IMR-90 (cell line): ENCODE data around the gene MIEF1. TPM values are rescaled to one million over a fixed set of nuclear protein-coding genes. Genes with fewer than 3 reads are reported as not detected.

ENCODE experiments used
- ATAC-seq: fragments of 200-7000 bp; cut with Tn5 transposase; 2 replicates; pipeline ENCODE4 v1.9.1; 2020; ENCODE audit warnings: low read depth, mild to moderate bottlenecking, moderate library complexity
- BruUV-seq: library from RNA; stranded (reverse); fragments of 400-500 nt; replicated peaks from 2 replicates; lab custom pipeline; 2021; lab: Mats Ljungman, UMichigan
- CTCF ChIA-PET: fragments of 300-600 bp; formaldehyde crosslinking; extraction: SDS; loops from one replicate; lab custom pipeline; 2021; ENCODE audit warnings: antibody characterized with exemption; lab: Yijun Ruan, JAX
- POLR2A ChIA-PET: fragments of 300-600 bp; sonication (Branson Sonifier 250); formaldehyde crosslinking; loops from one replicate; lab custom pipeline; 2022; ENCODE audit warnings: antibody characterized with exemption; ENCODE audit not compliant: unreplicated experiment; lab: Charles Lee
- DNase-seq: peaks from one replicate; pipeline ENCODE4 v3.0.0; 2013
- H2AFZ ChIP-seq: replicated peaks from 2 replicates; pipeline ENCODE3; 2013; ENCODE audit warnings: low read length, mild to moderate bottlenecking; ENCODE audit not compliant: poor library complexity
- H2AK5ac ChIP-seq: 2 replicates; pipeline ENCODE4 v1.6.1; 2013; ENCODE audit warnings: low read depth, low read length, inconsistent platforms
- H2AK9ac ChIP-seq: replicated peaks from 2 replicates; pipeline ENCODE3; 2013; ENCODE audit warnings: mild to moderate bottlenecking, low read depth, low read length, moderate library complexity; ENCODE audit not compliant: poor library complexity
- H2BK120ac ChIP-seq: 2 replicates; pipeline ENCODE4 v1.6.1; 2013; ENCODE audit warnings: low read depth, low read length, inconsistent platforms
- H2BK15ac ChIP-seq: 3 replicates; pipeline ENCODE4 v1.6.1; 2013; ENCODE audit warnings: low read depth, low read length, inconsistent platforms
- H2BK20ac ChIP-seq: 2 replicates; pipeline ENCODE4 v1.6.1; 2013; ENCODE audit warnings: low read depth, mild to moderate bottlenecking, inconsistent platforms, low read length, moderate library complexity
- H2BK5ac ChIP-seq: 2 replicates; pipeline ENCODE4 v1.6.1; 2013; ENCODE audit warnings: mild to moderate bottlenecking, low read depth, low read length, inconsistent platforms; ENCODE audit not compliant: poor library complexity, severe bottlenecking
- H3K14ac ChIP-seq: replicated peaks from 2 replicates; pipeline ENCODE4 v1.6.1; 2013; ENCODE audit warnings: low read depth, low read length, inconsistent platforms
- H3K18ac ChIP-seq: 2 replicates; pipeline ENCODE4 v1.6.1; 2013; ENCODE audit warnings: low read depth, low read length, control low read depth
- H3K23ac ChIP-seq: 2 replicates; pipeline ENCODE4 v1.6.1; 2013; ENCODE audit warnings: low read depth, low read length, inconsistent platforms
- H3K27ac ChIP-seq: 2 replicates; pipeline ENCODE4 v1.5.1; 2013; ENCODE audit warnings: mild to moderate bottlenecking, control low read depth, low read length; ENCODE audit not compliant: insufficient read depth
- H3K27me3 ChIP-seq: 2 replicates; pipeline ENCODE4 v1.6.1; 2013; ENCODE audit warnings: low read length; ENCODE audit not compliant: control insufficient read depth, insufficient read depth
- H3K36me3 ChIP-seq: 2 replicates; pipeline ENCODE4 v1.6.1; 2013; ENCODE audit warnings: low read length, mixed read lengths; ENCODE audit not compliant: control insufficient read depth, insufficient read depth
- H3K4ac ChIP-seq: 2 replicates; pipeline ENCODE4 v1.6.1; 2013; ENCODE audit warnings: low read depth, low read length, inconsistent platforms
- H3K4me1 ChIP-seq: 2 replicates; pipeline ENCODE4 v1.6.1; 2013; ENCODE audit warnings: low read length, mixed read lengths; ENCODE audit not compliant: control insufficient read depth, insufficient read depth
- H3K4me2 ChIP-seq: 2 replicates; pipeline ENCODE4 v1.6.1; 2013; ENCODE audit warnings: low read depth, mild to moderate bottlenecking, control low read depth, low read length, moderate library complexity
- H3K4me3 ChIP-seq: 2 replicates; pipeline ENCODE4 v1.5.1; 2013; ENCODE audit warnings: low read depth, mild to moderate bottlenecking, control low read depth, low read length, moderate library complexity; ENCODE audit not compliant: insufficient read depth
- H3K56ac ChIP-seq: 2 replicates; pipeline ENCODE4 v1.6.1; 2013; ENCODE audit warnings: low read length, inconsistent platforms; ENCODE audit not compliant: insufficient read depth; ENCODE audit errors: extremely low read depth
- H3K79me1 ChIP-seq, 2 experiments: 2 replicates each; pipeline ENCODE4 v1.6.1; 2013; ENCODE audit warnings: low read length in 2 of 2, inconsistent platforms in 1 of 2, low read depth in 1 of 2
- H3K9ac ChIP-seq: 2 replicates; pipeline ENCODE4 v1.6.1; 2013; ENCODE audit warnings: low read depth, low read length, control low read depth
- H3K9me1 ChIP-seq: 2 replicates; pipeline ENCODE4 v1.6.1; 2013; ENCODE audit warnings: low read length, inconsistent platforms; ENCODE audit not compliant: insufficient read depth
- H3K9me3 ChIP-seq: 2 replicates; pipeline ENCODE4 v1.6.1; 2013; ENCODE audit warnings: low read length; ENCODE audit not compliant: control insufficient read depth, insufficient read depth
- H4K20me1 ChIP-seq: 2 replicates; pipeline ENCODE4 v1.6.1; 2013; ENCODE audit warnings: low read length, inconsistent platforms; ENCODE audit not compliant: insufficient read depth
- H4K5ac ChIP-seq: 2 replicates; pipeline ENCODE4 v1.6.1; 2013; ENCODE audit warnings: mild to moderate bottlenecking, low read depth, low read length, control low read depth
- H4K8ac ChIP-seq, 2 experiments: 2 replicates each; pipeline ENCODE4 v1.6.1; 2013; ENCODE audit warnings: low read depth in 2 of 2, low read length in 2 of 2, control low read depth in 1 of 2, inconsistent platforms in 1 of 2
- H4K91ac ChIP-seq: 2 replicates; pipeline ENCODE4 v1.6.1; 2013; ENCODE audit warnings: low read depth, low read length, inconsistent platforms; ENCODE audit not compliant: insufficient read depth
- BHLHE40 ChIP-seq: fragments of 150-350 bp; IDR thresholded peaks from 2 replicates; pipeline ENCODE4 v1.6.1; 2016; ENCODE audit warnings: mild to moderate bottlenecking, low read depth, low read length
- CEBPB ChIP-seq: IDR thresholded peaks from 2 replicates; pipeline ENCODE4 v1.6.1; 2012; ENCODE audit warnings: low read depth, low read length, improper control_type of control experiment
- CHD1 ChIP-seq: IDR thresholded peaks from 2 replicates; pipeline ENCODE4 v1.6.1; 2012; ENCODE audit warnings: low read depth, low read length, improper control_type of control experiment
- CTCF ChIP-seq: conservative IDR thresholded peaks from 2 replicates; pipeline ENCODE4 v1.5.1; 2012; ENCODE audit warnings: mild to moderate bottlenecking, low read depth, low read length, improper control_type of control experiment
- FOS ChIP-seq: fragments of 150-350 bp; IDR thresholded peaks from 2 replicates; pipeline ENCODE4 v1.6.1; 2016; ENCODE audit warnings: low read depth, low read length
- MAFK ChIP-seq: IDR thresholded peaks from 2 replicates; pipeline ENCODE4 v1.6.1; 2012; ENCODE audit warnings: low read depth, low read length, improper control_type of control experiment
- MAZ ChIP-seq: IDR thresholded peaks from 2 replicates; pipeline ENCODE4 v1.6.1; 2012; ENCODE audit warnings: low read depth, mild to moderate bottlenecking, low read length, improper control_type of control experiment, moderate library complexity, borderline replicate concordance
- NFE2L2 ChIP-seq: fragments of 150-350 bp; IDR thresholded peaks from 2 replicates; pipeline ENCODE4 v1.6.1; 2016; ENCODE audit warnings: low read depth, mild to moderate bottlenecking, low read length
- POLR2A ChIP-seq: IDR thresholded peaks from 2 replicates; pipeline ENCODE4 v1.6.1; 2012; ENCODE audit warnings: mild to moderate bottlenecking, low read depth, low read length
- RAD21 ChIP-seq: IDR thresholded peaks from 2 replicates; pipeline ENCODE4 v1.6.1; 2012; ENCODE audit warnings: low read length, improper control_type of control experiment
- RCOR1 ChIP-seq: IDR thresholded peaks from 2 replicates; pipeline ENCODE4 v1.6.1; 2012; ENCODE audit warnings: mild to moderate bottlenecking, low read length, improper control_type of control experiment; ENCODE audit not compliant: insufficient replicate concordance
- RFX5 ChIP-seq: IDR thresholded peaks from 2 replicates; pipeline ENCODE4 v1.8.0; 2012; ENCODE audit warnings: low read depth, mild to moderate bottlenecking, low read length, moderate library complexity
- SMC3 ChIP-seq: fragments of 150-350 bp; IDR thresholded peaks from 2 replicates; pipeline ENCODE4 v1.6.1; 2016; ENCODE audit warnings: low read depth, mild to moderate bottlenecking, antibody characterized with exemption, low read length, moderate library complexity
- USF2 ChIP-seq: fragments of 150-350 bp; IDR thresholded peaks from 2 replicates; pipeline ENCODE4 v1.6.1; 2017; ENCODE audit warnings: mild to moderate bottlenecking, antibody characterized with exemption, low read length, low read depth
- WGBS, 2 experiments: methylation state at CpG; one replicate each; pipeline versions ENCODE4 v1.1.5 to v1.1.7; 2013; ENCODE audit warnings: missing lambda C conversion rate in 2 of 2; ENCODE audit not compliant: insufficient read length in 1 of 2; ENCODE audit errors: extremely low coverage in 2 of 2; 5-methylcytosine and 5-hydroxymethylcytosine counted together
- dilution Hi-C: fragments of 300-500 bp; cut with HindIII; formaldehyde crosslinking; loops from one replicate; pipeline ENCODE4 v1.14.3; 2018; ENCODE audit warnings: low sequenced_read_pairs; ENCODE audit not compliant: unreplicated experiment
- in situ Hi-C: fragments of 300-500 bp; cut with MboI; formaldehyde crosslinking; loops from 3 replicates; pipeline ENCODE4 v1.14.3; 2019; ENCODE audit warnings: low sequenced_read_pairs, inconsistent platforms, mixed read lengths
- intact Hi-C: fragments of 100-400 bp; cut with micrococcal nuclease; formaldehyde crosslinking; loops from 2 replicates; pipeline ENCODE4 v1.10.0; 2022
- polyA plus RNA-seq, 3 experiments: library from polyadenylated mRNA; depleted of rRNA; stranded (reverse); fragments of >200 nt; gene quantifications; 2 replicates each; pipeline ENCODE4 v1.2.3, GENCODE V29; 2012; ENCODE audit warnings: low replicate concordance in 1 of 3
- total RNA-seq: library from RNA; depleted of rRNA; stranded (reverse); fragments of >200 nt; gene quantifications from 2 replicates; pipeline ENCODE4 v1.2.3, GENCODE V29; 2012

The MIEF1 gene
- total and polyA plus RNA-seq, 2 of the 4 experiments (the other 2 are of a cell fraction), result 9.7 to 16.9 TPM

GRCh38 chr22:39547587-39547947 is 45.5 kb downstream of the MIEF1 start (continued):
- TF ChIP-seq USF2 (no peak), POLR2A (no peak), MAZ (no peak)

- intact Hi-C loops (no loop called here), in situ Hi-C loops (no loop called here), dilution Hi-C loops (no loop called here)
- Histone ChIP-seq H3K18ac (no peak overlapping the region), H2AFZ (no peak overlapping the region), H2AK9ac (no peak overlapping the region), H3K9me1 (no peaks in the 10 kb centered on the region), H2BK5ac (no peak overlapping the region), H3K36me3 (no peaks in the 10 kb centered on the region), H3K56ac (no peak overlapping the region), H3K4me2 (no peak overlapping the region), H3K27ac (no peak overlapping the region), H3K14ac (no peak overlapping the region), H2BK120ac (no peak overlapping the region), H4K91ac (no peak overlapping the region), H3K4ac (no peak overlapping the region), H3K4me3 (no peak overlapping the region), H3K79me1 (no peaks in the 10 kb centered on the region), H3K9me3 (no peaks in the 10 kb centered on the region), H4K20me1 (no peaks in the 10 kb centered on the region), H2BK20ac (no peak overlapping the region), H2AK5ac (no peak overlapping the region), H3K23ac (no peak overlapping the region), H4K5ac (no peak overlapping the region), H3K27me3 (peaks cover 72% of the 10 kb centered on the region), H2BK15ac (no peak overlapping the region), H4K8ac (no peak overlapping the region), H3K9ac (no peak overlapping the region), H3K4me1 (no peaks in the 10 kb centered on the region; the same call in 1 of the 2 replicates)
- DNase-seq (no peak), ATAC-seq (no peak)
- CTCF ChIA-PET, result no interaction called here
- WGBS, 2 experiments, result no CpG with 5 or more reads among the region's 3 CpGs
- BruUV-seq, result no TSS peak
- POLR2A ChIA-PET, result no interaction called here
- TF ChIP-seq RCOR1 (no peak), RAD21 (no peak), BHLHE40 (no peak), NFE2L2 (no peak), CTCF (no peak), MAZ (no peak), FOS (no peak), SMC3 (no peak), USF2 (no peak), CEBPB (no peak), POLR2A (no peak), RFX5 (no peak), MAFK (no peak), CHD1 (no peak)
Observed at GRCh38 chr22:39553429-39553828, 51.3 kb downstream of the MIEF1 start.
